ENCODE data around the gene NDUFC2.
A peak's percentile ranks its signal among the peaks of the same experiment; 100 is the strongest.
"Not testable (repeated sequence)": the region's sequence is repeated elsewhere in the genome, so short reads cannot be mapped to it uniquely, and the experiment has no call there.

Gene NDUFC2

GRCh38 chr11:78080084-78080817 is 589 bp upstream of the NDUFC2 start:
- DNase-seq: no peak

DNA sequence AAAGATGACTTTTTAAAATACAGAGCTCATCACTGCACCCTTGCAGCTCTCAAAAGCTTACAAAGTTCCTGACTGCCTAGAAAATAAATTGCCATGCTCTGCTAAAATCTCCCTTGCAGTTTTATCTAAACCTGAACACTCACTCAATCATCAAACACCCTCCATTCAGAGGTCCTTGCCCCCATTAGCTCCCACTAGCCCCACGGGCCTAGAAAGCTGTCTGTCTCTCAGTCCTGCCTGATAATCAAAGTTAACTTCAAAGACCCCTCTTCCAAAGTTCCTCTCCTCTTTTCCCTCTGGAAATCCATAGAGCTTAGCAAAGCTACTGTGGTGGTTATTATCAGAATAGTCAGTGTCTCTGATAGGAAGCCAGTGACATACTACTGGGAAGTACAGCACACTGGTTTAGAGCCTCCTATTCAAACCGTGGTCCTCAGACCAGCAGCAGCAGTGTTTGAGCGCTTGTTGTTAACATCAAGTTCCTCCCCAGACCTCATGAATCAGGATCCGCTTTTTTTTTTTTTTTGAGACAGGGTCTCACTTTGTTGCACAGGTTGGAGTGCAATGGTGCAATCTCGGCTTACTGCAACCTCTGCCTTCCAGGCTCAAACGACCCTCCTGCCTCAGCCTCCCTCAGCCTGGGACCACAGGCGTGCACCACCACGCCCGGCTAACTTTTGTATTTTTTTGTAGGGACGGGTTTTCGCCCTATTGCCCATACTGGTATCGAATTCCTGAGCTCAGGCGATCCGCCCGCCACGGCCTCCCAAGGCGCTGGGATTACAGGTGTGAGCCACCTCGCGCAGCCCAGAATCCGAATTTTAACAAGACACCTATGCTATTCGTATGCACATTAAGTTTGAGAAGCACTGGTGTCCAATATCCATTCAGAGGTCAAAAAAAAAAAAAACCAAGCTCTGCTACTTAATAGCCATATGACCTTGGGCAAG is 1.2 kb downstream of the NDUFC2 start:
- DNase-seq: no peak

GRCh38 chr11:78077592-78077991 is 2.1 kb downstream of the NDUFC2 start:
- DNase-seq: not testable (repeated sequence)

GRCh38 chr11:78076733-78077403 is 2.8 kb downstream of the NDUFC2 start:
- no peak for DNase-seq

- no peak for DNase-seq
Measured at GRCh38 chr11:78074756-78075155, 4.9 kb downstream of the NDUFC2 start.

GRCh38 chr11:78072455-78072854 is 7.2 kb downstream of the NDUFC2 start:
- no peak for DNase-seq

DNA sequence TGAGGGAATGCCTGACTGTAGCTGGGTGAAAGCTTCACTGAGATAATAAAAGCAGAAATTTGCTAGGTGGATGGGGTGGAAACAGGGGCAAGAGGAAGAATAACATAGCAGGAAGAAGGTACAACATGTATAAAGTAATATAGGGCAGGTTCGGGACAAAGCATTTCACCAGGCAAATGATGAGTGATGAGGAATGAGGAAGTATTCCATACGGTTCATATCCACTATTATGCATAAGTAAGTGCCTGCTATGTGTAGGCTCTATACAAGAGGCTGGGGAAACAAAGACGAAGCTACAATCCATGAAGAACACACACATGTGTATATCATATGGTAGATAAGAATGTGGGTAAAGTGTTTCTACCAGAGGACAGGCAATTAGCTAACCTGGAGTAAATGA is 7.9 kb downstream of the NDUFC2 start:
- no peak for DNase-seq

- peak in 1 of 14 donors; percentile 10 for DNase-seq
Measured at GRCh38 chr11:78070621-78071020, 9.0 kb downstream of the NDUFC2 start.

- no peak for DNase-seq
Measured at GRCh38 chr11:78069465-78069864, 10.2 kb downstream of the NDUFC2 start.

DNA sequence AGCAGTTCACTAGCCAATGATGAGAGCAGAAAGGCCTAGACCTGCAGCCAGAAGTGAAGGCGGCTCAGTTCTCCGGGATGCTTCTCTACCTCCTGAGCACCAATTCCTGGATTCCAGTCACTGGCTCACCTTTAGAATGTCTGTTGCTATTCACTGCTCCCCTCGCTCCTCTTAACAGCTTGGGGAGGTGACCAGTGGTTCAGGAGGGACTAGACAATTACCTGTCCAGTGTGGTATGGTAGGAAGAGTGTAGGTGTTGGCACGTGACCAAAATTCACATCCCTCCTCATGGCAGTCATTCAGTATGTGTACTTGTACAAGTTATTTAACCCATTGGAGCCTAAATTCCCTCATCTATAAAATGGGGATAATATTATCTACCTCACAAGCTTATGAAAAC is 12.0 kb downstream of the NDUFC2 start:
- no peak for DNase-seq

GRCh38 chr11:78066471-78066870 is 13.2 kb downstream of the NDUFC2 start:
- DNase-seq: no peak

GRCh38 chr11:78065203-78065602 is 14.5 kb downstream of the NDUFC2 start:
- peak in 1 of 14 donors; percentile 28 for DNase-seq

DNA sequence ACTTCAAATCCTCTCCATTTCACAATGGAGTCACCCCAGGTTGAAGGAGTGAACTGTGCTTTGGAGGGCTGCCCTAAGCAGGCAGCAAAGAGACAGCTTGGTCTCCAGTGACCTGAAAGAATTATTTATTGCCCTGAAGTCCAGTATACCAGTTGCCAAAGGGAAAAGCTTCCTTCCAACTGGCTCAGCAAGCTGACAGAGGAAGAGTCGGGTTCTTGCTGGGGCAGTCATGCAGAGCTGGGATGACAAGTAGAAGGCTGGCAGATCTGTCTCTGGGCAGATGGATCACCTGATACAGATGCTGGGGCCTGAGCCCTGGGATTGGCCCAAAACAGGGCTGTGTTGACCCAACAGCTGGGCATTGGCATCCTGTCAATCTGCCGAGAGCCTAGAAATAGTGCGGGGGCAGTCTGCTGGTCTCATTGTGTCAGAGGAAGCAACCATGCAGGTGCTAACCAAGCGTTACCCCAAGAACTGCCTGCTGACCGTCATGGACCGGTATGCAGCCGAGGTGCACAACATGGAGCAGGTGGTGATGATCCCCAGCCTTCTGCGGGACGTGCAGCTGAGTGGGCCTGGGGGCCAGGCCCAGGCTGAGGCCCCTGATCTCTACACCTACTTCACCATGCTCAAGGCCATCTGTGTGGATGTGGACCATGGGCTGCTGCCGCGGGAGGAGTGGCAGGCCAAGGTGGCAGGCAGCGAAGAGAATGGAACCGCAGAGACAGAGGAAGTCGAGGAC is 16.1 kb downstream of the NDUFC2 start, which contains the start of gene THRSP:
TSS of gene THRSP (plus strand) at position 422 of the 742 bp plus-strand sequence. CDS start at position 443, 21 bp downstream.
- peak in 7 of 14 donors; percentile 15 to 96 (median 24) for DNase-seq

- no peak for DNase-seq
Measured at GRCh38 chr11:78062671-78063070, 17.0 kb downstream of the NDUFC2 start.

DNA sequence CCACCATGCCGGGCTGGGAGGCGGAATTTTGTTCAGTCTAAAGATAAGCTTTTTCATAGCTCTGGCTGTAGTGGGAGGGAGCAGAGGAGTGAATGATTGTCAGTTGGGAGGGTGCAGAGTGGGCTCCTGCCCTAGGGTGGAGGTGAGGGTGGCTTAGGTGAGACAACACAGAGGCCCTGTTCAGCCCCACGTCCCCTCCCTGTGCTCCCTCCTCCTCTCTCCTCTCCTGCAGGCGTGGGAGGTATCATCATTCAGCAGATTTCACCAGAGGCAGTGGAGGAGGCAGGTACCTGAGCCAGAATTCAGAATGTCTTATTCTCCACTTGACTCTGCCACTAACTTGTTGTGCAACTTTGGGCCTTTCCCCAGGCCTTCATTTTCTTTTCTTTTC is 17.7 kb downstream of the NDUFC2 start:
- peak in 1 of 14 donors; percentile 17 for DNase-seq

GRCh38 chr11:78061088-78061920 is 18.4 kb downstream of the NDUFC2 start:
- DNase-seq: peak in 1 of 14 donors; percentile 85

DNA sequence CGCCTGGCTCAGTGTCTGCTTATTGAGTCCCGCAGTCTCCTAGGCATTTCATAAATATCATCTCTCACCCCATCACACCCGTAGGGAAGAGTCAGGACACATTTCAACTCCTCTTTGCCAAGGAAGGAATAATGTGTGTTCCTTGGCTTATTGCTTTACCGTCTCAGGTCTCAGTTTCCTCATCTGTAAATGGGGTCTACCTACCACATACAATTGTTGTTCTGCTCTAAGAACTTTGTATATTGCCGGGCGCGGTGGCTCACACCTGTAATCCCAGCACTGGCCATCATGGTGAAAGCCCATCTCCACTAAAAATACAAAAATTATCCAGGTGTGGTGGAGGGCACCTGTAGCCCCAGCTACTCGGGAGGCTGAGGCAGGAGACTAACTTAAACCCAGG is 19.1 kb downstream of the NDUFC2 start:
- no peak for DNase-seq

DNA sequence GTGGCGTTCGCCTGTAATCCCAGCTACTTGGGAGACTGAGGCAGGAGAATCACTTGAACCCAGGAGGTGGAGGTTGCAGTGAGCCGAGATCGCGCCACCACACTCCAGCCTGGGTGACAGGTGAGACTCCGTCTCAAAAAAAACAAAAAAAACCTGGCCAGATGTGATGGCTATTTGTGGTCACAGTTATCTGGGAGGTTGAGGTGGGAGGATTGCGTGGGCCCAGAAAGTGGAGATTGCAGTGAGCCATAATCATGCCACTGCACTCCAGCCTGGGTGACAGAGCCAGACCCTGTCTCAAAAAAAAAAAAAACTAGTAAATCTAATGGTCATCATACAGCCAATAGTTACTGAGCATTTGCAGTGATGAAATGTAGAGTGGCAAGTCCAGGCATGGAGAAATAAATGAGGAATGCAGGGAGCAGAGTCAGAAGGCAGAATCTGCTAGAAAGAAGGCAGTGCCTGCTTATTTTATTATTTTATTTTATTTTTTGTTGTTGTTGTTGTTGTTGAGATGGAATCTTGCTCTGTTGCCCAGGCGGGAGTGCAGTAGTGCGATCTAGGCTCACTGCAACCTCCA is 19.8 kb downstream of the NDUFC2 start:
- not testable (repeated sequence) for DNase-seq

GRCh38 chr11:78057462-78058055 is 22.1 kb downstream of the NDUFC2 start:
- no peak for DNase-seq

DNA sequence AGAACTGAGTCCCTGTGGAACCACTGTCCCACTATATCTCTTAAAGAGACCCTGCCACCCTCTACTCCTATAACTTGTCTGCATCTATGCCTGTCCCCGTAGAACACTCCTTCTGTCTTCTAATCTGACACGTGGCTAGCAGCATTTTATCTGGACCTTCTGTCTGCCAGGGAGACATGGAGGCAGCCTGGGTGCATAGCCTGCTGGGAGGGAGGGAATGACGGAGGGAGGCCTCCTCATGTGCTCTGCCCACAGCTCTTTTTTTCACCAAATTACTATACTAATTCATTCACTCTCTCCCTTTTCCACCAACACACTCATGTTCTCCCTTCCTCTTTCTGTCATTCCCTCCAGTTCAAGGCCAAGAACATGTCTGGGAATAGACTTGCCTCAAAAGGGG is 23.6 kb downstream of the NDUFC2 start:
- no peak for DNase-seq
